HepG2 (cell line): ENCODE measurements around the gene SPDYE16. TPM values are rescaled to one million over a fixed set of nuclear protein-coding genes. Genes with fewer than 3 reads are reported as not detected.
"Not testable (repeated sequence)": the region's sequence is repeated elsewhere in the genome, so short reads cannot be mapped to it uniquely, and the experiment has no call there.

Experiments used
- ATAC-seq: fragments of 200-7000 bp; cut with Tn5 transposase; 3 replicates; pipeline ENCODE4 v1.9.1; 2020; ENCODE audit warnings: mild to moderate bottlenecking, moderate library complexity
- BruUV-seq: library from RNA; stranded (reverse); fragments of 400-500 nt; replicated peaks from 2 replicates; lab custom pipeline; 2021; lab: Mats Ljungman, UMichigan
- CTCF ChIA-PET: fragments of 300-600 bp; formaldehyde crosslinking; extraction: SDS; loops from one replicate; lab custom pipeline; 2021; ENCODE audit warnings: low total read pairs, inconsistent platforms, low intra/inter-chr PET ratio; lab: Yijun Ruan, JAX
- POLR2A ChIA-PET: fragments of 350-600 bp; sonication (Branson Sonifier 250); formaldehyde crosslinking; loops from one replicate; lab custom pipeline; 2020; ENCODE audit warnings: antibody characterized with exemption, inconsistent platforms; lab: Yijun Ruan, JAX
- DNase-seq: peaks from one replicate; pipeline ENCODE4 v3.0.0-alpha.2; 2015; ENCODE audit warnings: low spot score
- FAIRE-seq: peaks from 3 replicates; lab custom pipeline; 2011; peaks lifted over from hg19 to GRCh38; lab: Jason Lieb, UNC
- H2AFZ ChIP-seq: one replicate; pipeline ENCODE4 v1.6.1; 2011; ENCODE audit warnings: low read length, inconsistent platforms
- H3K27ac ChIP-seq: fragments of 300-600 bp; 3 replicates; pipeline ENCODE4 v1.8.0; 2011; ENCODE audit warnings: mixed run types, mild to moderate bottlenecking, mixed read lengths, low read length, inconsistent platforms; ENCODE audit not compliant: insufficient read depth; ENCODE audit errors: extremely low read length
- H3K27me3 ChIP-seq, 2 experiments: fragments of 200-600 bp in 1 of 2; 2 replicates in 1 of 2; 3 replicates in 1 of 2; pipeline versions ENCODE4 v1.6.0 to v1.8.0; 2011; ENCODE audit warnings: low read length in 2 of 2, mild to moderate bottlenecking in 2 of 2, moderate library complexity in 2 of 2, inconsistent platforms in 1 of 2; ENCODE audit not compliant: insufficient read depth in 2 of 2, control insufficient read depth in 1 of 2
- H3K36me3 ChIP-seq, 2 experiments: fragments of 200-600 bp in 1 of 2; replicated peaks in 1 of 2; 2 replicates in 1 of 2; 3 replicates in 1 of 2; pipeline versions ENCODE4 v1.5.1 to v1.8.0; 2011; ENCODE audit warnings: low read length in 2 of 2, inconsistent platforms in 1 of 2; ENCODE audit not compliant: insufficient read depth in 2 of 2, control insufficient read depth in 1 of 2
- H3K4me1 ChIP-seq: 2 replicates; pipeline ENCODE4 v1.5.1; 2012; ENCODE audit warnings: low read length, inconsistent platforms; ENCODE audit not compliant: insufficient read depth
- H3K4me2 ChIP-seq: 2 replicates; pipeline ENCODE4 v1.6.0; 2011; ENCODE audit warnings: low read depth, low read length, inconsistent platforms
- H3K4me3 ChIP-seq, 3 experiments: fragments of 200-600 bp in 1 of 3; sonication (generic), shearing (Covaris generic) in 1 of 3; replicated peaks in 1 of 3; 2 replicates each; pipeline ENCODE4 v1.5.1; 2011 to 2016; ENCODE audit warnings: low read length in 3 of 3, inconsistent platforms in 2 of 3, low read depth in 2 of 3, mild to moderate bottlenecking in 2 of 3, control low read depth in 1 of 3, mixed read lengths in 1 of 3; ENCODE audit not compliant: insufficient read depth in 1 of 3
- H3K79me2 ChIP-seq: one replicate; pipeline ENCODE4 v1.6.1; 2011; ENCODE audit warnings: low read length, inconsistent platforms; ENCODE audit not compliant: insufficient read depth
- H3K9ac ChIP-seq: 2 replicates; pipeline ENCODE4 v1.6.0; 2011; ENCODE audit warnings: mild to moderate bottlenecking, low read depth, low read length, inconsistent platforms; ENCODE audit not compliant: insufficient read depth
- H3K9me3 ChIP-seq: 2 replicates; pipeline ENCODE4 v1.5.1; 2012; ENCODE audit warnings: mild to moderate bottlenecking, low read length
- H4K20me1 ChIP-seq: 2 replicates; pipeline ENCODE4 v1.6.0; 2011; ENCODE audit warnings: inconsistent platforms, mild to moderate bottlenecking, low read length, moderate library complexity; ENCODE audit not compliant: insufficient read depth
- CTCF ChIP-seq: sonication (generic); formaldehyde crosslinking; IDR thresholded peaks from 2 replicates; pipeline ENCODE4 v1.5.0; 2020; ENCODE audit warnings: mild to moderate bottlenecking, missing genetic modification reagents, moderate library complexity
- NFE2L1 ChIP-seq: sonication (generic); formaldehyde crosslinking; IDR thresholded peaks from 2 replicates; pipeline ENCODE4 v1.4.0; 2020; ENCODE audit warnings: missing genetic modification reagents, mild to moderate bottlenecking, borderline replicate concordance
- ZNF326 ChIP-seq: sonication (generic); formaldehyde crosslinking; IDR thresholded peaks from 2 replicates; pipeline ENCODE4 v1.4.0; 2020; ENCODE audit warnings: missing genetic modification reagents, borderline replicate concordance
- ZNF839 ChIP-seq: sonication (generic); formaldehyde crosslinking; IDR thresholded peaks from 2 replicates; pipeline ENCODE4 v1.4.0; 2020; ENCODE audit warnings: missing genetic modification reagents, mild to moderate bottlenecking, borderline replicate concordance
- WGBS: methylation state at CpG from one replicate; pipeline ENCODE4 v1.1.6; 2017; ENCODE audit warnings: low lambda C conversion rate; 5-methylcytosine and 5-hydroxymethylcytosine counted together
- in situ Hi-C: cut with HindIII; loops from 2 replicates; pipeline ENCODE4 v1.10.0; 2017; ENCODE audit warnings: low pct_unique_long_range_greater_than_20kb; ENCODE audit not compliant: extremely low pct_ligation_motif_present
- intact Hi-C: fragments of 100-400 bp; cut with micrococcal nuclease; formaldehyde crosslinking; loops from one replicate; pipeline ENCODE4 v1.10.0; 2022; ENCODE audit not compliant: unreplicated experiment
- polyA plus RNA-seq, 8 experiments: library from polyadenylated mRNA; depleted of rRNA in 3 of 8; stranded (reverse) in 7 of 8; unstranded in 1 of 8; fragments of >200 nt; fragmentation: Illumina TruSeq in 4 of 8; extraction: Trizol in 4 of 8; gene quantifications; 2 replicates each; pipeline versions ENCODE4 v1.2.1 to v1.2.3, GENCODE V29; 2011 to 2016; ENCODE audit warnings: low read depth in 4 of 8, missing spikeins in 1 of 8, mixed read lengths in 1 of 8; ENCODE audit not compliant: insufficient read depth in 1 of 8
- total RNA-seq, 5 experiments: library from RNA; depleted of rRNA; stranded (reverse); fragments of >200 nt; fragmentation: Illumina TruSeq; extraction: Trizol; gene quantifications; 2 replicates each; pipeline ENCODE4 v1.2.3, GENCODE V29; 2016; ENCODE audit warnings: low read depth in 1 of 5
- TF ChIP-seq, protein P1 (sequence below): sonication (generic); formaldehyde crosslinking; IDR thresholded peaks from 2 replicates; pipeline ENCODE4 v1.4.0; 2020; ENCODE audit warnings: missing genetic modification reagents
- TF ChIP-seq, protein P2 (sequence below): sonication (generic); formaldehyde crosslinking; IDR thresholded peaks from 2 replicates; pipeline ENCODE4 v1.4.0; 2020; ENCODE audit warnings: missing genetic modification reagents

The SPDYE16 gene
- total and polyA plus RNA-seq, 2 of the 13 experiments (the other 11 are each of a cell fraction or from before 2014, with no cell fraction given) = 0.11 TPM; not detected in 1

DNA sequence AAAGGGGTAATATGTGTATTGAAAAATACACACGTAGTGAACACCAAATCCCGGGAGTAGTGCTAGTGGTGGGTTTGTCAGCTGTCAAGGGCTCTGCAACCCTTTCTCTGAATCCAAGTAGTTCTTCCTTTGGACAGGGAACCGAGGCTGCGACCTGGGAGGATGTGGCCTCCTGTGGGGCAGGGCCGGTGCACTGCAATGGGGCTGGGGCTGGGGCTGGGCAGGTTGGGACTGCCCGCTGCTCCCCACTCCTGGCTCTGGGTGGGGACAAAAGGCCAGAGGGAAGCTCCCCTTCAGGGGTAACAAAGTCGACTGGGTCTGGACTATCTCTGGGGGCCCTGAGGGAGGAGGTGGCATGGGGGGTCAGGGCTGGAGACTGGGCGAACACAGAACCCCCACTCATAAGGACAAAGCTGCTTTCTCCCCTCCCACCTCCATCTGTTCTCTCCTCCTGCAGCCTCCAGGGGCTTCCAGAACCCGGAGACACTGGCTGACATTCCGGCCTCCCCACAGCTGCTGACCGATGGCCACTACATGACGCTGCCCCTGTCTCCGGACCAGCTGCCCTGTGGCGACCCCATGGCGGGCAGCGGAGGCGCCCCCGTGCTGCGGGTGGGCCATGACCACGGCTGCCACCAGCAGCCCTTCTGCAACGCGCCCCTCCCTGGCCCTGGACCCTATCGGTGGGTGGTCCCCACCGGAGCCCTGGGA is 31.7 kb downstream of the SPDYE16 start:
- H3K36me3 ChIP-seq, H4K20me1 ChIP-seq, H3K27me3 ChIP-seq, in situ Hi-C loops, H3K9me3 ChIP-seq, H3K27ac ChIP-seq, H2AFZ ChIP-seq, FAIRE-seq, BruUV-seq, H3K9ac ChIP-seq, H3K79me2 ChIP-seq, H3K4me3 ChIP-seq, CTCF ChIA-PET, DNase-seq, POLR2A ChIA-PET, intact Hi-C loops: not testable (repeated sequence)
- TF ChIP-seq CTCF (CRISPR knock-in tag) = 0 out of 2 replicates have a peak, but pooled peaks have one; percentile 3
- peak overlapping the region; percentile 39; the same call in 1 of the 2 replicates for H3K4me2 ChIP-seq
- ATAC-seq = peak; percentile 3
- WGBS = 28% methylated on average over 8 of the region's 24 CpGs
- H3K4me1 ChIP-seq = peaks cover 35% of the 10 kb centered on the region

- ChIA-PET CTCF (no interaction called here), POLR2A (no interaction called here)
- Histone ChIP-seq H3K27ac (no peak within 1 kb of the TSS), H3K4me2 (no peak within 1 kb of the TSS), H4K20me1 (no peaks in the 10 kb centered on the region), H3K36me3 (peaks cover 0 to 3% of the 10 kb centered on the region in 2 experiments; a peak in 1 of 5 replicates), H3K9ac (no peak within 1 kb of the TSS), H2AFZ (no peak within 1 kb of the TSS), H3K27me3 (peaks cover 0 to 2% of the 10 kb centered on the region in 2 experiments; a peak in 1 of 5 replicates), H3K9me3 (no peaks in the 10 kb centered on the region), H3K79me2 (no peaks in the 10 kb centered on the region), H3K4me3 (no peak within 1 kb of the TSS), H3K4me1 (peaks cover 33% of the 10 kb centered on the region)
- FAIRE-seq = no peak
- DNase-seq = no peak
- WGBS = 80% methylated on average over 10 of the region's 20 CpGs
- intact Hi-C loops (no loop called here), in situ Hi-C loops (no loop called here)
- TF ChIP-seq, protein P1, sequence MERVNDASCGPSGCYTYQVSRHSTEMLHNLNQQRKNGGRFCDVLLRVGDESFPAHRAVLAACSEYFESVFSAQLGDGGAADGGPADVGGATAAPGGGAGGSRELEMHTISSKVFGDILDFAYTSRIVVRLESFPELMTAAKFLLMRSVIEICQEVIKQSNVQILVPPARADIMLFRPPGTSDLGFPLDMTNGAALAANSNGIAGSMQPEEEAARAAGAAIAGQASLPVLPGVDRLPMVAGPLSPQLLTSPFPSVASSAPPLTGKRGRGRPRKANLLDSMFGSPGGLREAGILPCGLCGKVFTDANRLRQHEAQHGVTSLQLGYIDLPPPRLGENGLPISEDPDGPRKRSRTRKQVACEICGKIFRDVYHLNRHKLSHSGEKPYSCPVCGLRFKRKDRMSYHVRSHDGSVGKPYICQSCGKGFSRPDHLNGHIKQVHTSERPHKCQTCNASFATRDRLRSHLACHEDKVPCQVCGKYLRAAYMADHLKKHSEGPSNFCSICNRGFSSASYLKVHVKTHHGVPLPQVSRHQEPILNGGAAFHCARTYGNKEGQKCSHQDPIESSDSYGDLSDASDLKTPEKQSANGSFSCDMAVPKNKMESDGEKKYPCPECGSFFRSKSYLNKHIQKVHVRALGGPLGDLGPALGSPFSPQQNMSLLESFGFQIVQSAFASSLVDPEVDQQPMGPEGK (CRISPR knock-in tag) = no peak
- TF ChIP-seq NFE2L1 (no peak), ZNF839 (CRISPR knock-in tag) (no peak), ZNF326 (no peak)
- TF ChIP-seq, protein P2, sequence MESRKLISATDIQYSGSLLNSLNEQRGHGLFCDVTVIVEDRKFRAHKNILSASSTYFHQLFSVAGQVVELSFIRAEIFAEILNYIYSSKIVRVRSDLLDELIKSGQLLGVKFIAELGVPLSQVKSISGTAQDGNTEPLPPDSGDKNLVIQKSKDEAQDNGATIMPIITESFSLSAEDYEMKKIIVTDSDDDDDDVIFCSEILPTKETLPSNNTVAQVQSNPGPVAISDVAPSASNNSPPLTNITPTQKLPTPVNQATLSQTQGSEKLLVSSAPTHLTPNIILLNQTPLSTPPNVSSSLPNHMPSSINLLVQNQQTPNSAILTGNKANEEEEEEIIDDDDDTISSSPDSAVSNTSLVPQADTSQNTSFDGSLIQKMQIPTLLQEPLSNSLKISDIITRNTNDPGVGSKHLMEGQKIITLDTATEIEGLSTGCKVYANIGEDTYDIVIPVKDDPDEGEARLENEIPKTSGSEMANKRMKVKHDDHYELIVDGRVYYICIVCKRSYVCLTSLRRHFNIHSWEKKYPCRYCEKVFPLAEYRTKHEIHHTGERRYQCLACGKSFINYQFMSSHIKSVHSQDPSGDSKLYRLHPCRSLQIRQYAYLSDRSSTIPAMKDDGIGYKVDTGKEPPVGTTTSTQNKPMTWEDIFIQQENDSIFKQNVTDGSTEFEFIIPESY (CRISPR knock-in tag) = peak; percentile 23; the same call in 1 of the 2 replicates
- no peak for ATAC-seq
- BruUV-seq = no TSS peak
Observed at GRCh38 chr7:76509931-76510877, 32.9 kb downstream of the SPDYE16 start, which contains the start of gene UPK3B. Gene UPK3B, plus strand, starts transcription at chr7:76510552. Its CDS starts 101 bp downstream, at chr7:76510653.
